Peyer's patch (tissue), 4 donors: Measurements from ENCODE around the gene PPA1. TPM values are rescaled to one million over a fixed set of nuclear protein-coding genes. Genes with fewer than 3 reads are reported as not detected.
"Not testable (repeated sequence)": the region's sequence is repeated elsewhere in the genome, so short reads cannot be mapped to it uniquely, and the experiment has no call there.

Experiments
- DNase-seq, 3 donors: peaks; one replicate each; pipeline ENCODE4 v3.0.0-alpha.2; 2017 to 2019
- H3K27ac ChIP-seq, 4 donors: fragments of 200-600 bp; sonication (generic); one replicate each; pipeline ENCODE4 v1.5.1; 2016 to 2019
- H3K27me3 ChIP-seq, 2 donors: fragments of 200-600 bp; sonication (generic); one replicate each; pipeline ENCODE4 v1.5.1; 2019
- H3K36me3 ChIP-seq, 3 donors: fragments of 200-600 bp; sonication (generic); one replicate each; pipeline ENCODE4 v1.5.1; 2016 to 2019
- H3K4me1 ChIP-seq, 4 donors: fragments of 200-600 bp; sonication (generic); one replicate each; pipeline ENCODE4 v1.5.1; 2016 to 2019
- H3K4me3 ChIP-seq, 4 donors: fragments of 200-600 bp; sonication (generic); 1 replicate in 3 of 4; 2 replicates in 1 of 4; pipeline ENCODE4 v1.5.1; 2016 to 2019; ENCODE audit warnings: mild to moderate bottlenecking in 1 of 4
- H3K9me3 ChIP-seq, 4 donors: fragments of 200-600 bp; sonication (generic); one replicate each; pipeline ENCODE4 v1.5.1; 2016 to 2019; ENCODE audit warnings: mild to moderate bottlenecking in 1 of 4
- POLR2A ChIP-seq, 2 donors: fragments of 450-650 bp; IDR thresholded peaks; one replicate each; pipeline ENCODE4 v1.5.1; 2017; ENCODE audit warnings: antibody characterized with exemption in 2 of 2, mild to moderate bottlenecking in 2 of 2, moderate library complexity in 2 of 2
- total RNA-seq, 4 donors: library from RNA; depleted of rRNA; stranded (reverse); fragments of >200 nt; gene quantifications; one replicate each; pipeline ENCODE4 v1.1.0, GENCODE V29; 2016
- TF ChIP-seq, protein P1 (sequence below), 6 experiments: fragments of 450-650 bp in 4 of 6; fragments of 200-600 bp in 2 of 6; sonication (generic) in 1 of 6; IDR thresholded peaks; one replicate each; pipeline ENCODE4 v1.5.1; 2017 to 2019; ENCODE audit warnings: antibody characterized with exemption in 6 of 6, mild to moderate bottlenecking in 3 of 6, moderate library complexity in 1 of 6

The PPA1 gene
- total RNA-seq, 4 donors from 2014 or later = 67.7 to 199 (median 110) TPM

DNA sequence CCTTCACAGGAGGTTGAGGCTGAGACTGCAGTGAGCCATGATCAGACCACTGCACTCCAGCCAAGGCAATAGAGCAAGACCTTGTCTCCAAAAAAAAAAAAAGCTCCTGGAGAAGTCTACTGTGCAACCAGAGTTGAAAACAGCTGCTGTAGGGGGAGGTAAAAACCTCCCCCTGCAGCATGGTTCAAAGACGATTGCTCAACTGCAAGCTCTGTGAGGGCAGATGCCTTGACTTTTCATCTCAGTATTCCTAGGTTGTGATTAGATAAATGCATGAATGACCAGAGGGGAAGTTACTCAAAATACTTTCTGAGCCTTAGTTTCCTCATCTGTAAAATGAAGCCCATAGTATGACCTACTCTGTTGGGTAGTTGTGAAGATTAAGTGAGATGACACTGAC is 25.0 kb upstream of the PPA1 start:
- TF ChIP-seq, protein P1, sequence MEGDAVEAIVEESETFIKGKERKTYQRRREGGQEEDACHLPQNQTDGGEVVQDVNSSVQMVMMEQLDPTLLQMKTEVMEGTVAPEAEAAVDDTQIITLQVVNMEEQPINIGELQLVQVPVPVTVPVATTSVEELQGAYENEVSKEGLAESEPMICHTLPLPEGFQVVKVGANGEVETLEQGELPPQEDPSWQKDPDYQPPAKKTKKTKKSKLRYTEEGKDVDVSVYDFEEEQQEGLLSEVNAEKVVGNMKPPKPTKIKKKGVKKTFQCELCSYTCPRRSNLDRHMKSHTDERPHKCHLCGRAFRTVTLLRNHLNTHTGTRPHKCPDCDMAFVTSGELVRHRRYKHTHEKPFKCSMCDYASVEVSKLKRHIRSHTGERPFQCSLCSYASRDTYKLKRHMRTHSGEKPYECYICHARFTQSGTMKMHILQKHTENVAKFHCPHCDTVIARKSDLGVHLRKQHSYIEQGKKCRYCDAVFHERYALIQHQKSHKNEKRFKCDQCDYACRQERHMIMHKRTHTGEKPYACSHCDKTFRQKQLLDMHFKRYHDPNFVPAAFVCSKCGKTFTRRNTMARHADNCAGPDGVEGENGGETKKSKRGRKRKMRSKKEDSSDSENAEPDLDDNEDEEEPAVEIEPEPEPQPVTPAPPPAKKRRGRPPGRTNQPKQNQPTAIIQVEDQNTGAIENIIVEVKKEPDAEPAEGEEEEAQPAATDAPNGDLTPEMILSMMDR (IDR thresholded peaks at IDR 0.05) = no peak
- no peak for TF ChIP-seq POLR2A (IDR thresholded peaks at IDR 0.05)
- no peak overlapping the region for H3K4me3 ChIP-seq
- H3K36me3 ChIP-seq = no peaks in the 10 kb centered on the region
- peak overlapping the region in 2 of 4 donors; percentile 30 to 60 for H3K27ac ChIP-seq
- H3K9me3 ChIP-seq = no peaks in the 10 kb centered on the region
- H3K4me1 ChIP-seq = peaks cover 0 to 6% (median 0%) of the 10 kb centered on the region in 4 donors
- H3K27me3 ChIP-seq = peaks cover 0 to 8% of the 10 kb centered on the region in 2 donors
- no peak for DNase-seq

- not testable (repeated sequence) for H3K27ac ChIP-seq, H3K9me3 ChIP-seq, H3K27me3 ChIP-seq, H3K4me3 ChIP-seq, H3K4me1 ChIP-seq, H3K36me3 ChIP-seq, DNase-seq
Observed at GRCh38 chr10:70257816-70258215, 24.6 kb upstream of the PPA1 start.

- peaks cover 0 to 6% (median 0%) of the 10 kb centered on the region in 4 donors for H3K4me1 ChIP-seq
- TF ChIP-seq, protein P1 (IDR thresholded peaks at IDR 0.05) = no peak
- TF ChIP-seq POLR2A (IDR thresholded peaks at IDR 0.05) = no peak
- H3K4me3 ChIP-seq = no peak overlapping the region
- no peaks in the 10 kb centered on the region for H3K9me3 ChIP-seq
- H3K36me3 ChIP-seq = no peaks in the 10 kb centered on the region
- DNase-seq = no peak
- no peak overlapping the region for H3K27ac ChIP-seq
- peaks cover 0 to 8% of the 10 kb centered on the region in 2 donors for H3K27me3 ChIP-seq
Observed at GRCh38 chr10:70256463-70256862, 23.2 kb upstream of the PPA1 start.

DNA sequence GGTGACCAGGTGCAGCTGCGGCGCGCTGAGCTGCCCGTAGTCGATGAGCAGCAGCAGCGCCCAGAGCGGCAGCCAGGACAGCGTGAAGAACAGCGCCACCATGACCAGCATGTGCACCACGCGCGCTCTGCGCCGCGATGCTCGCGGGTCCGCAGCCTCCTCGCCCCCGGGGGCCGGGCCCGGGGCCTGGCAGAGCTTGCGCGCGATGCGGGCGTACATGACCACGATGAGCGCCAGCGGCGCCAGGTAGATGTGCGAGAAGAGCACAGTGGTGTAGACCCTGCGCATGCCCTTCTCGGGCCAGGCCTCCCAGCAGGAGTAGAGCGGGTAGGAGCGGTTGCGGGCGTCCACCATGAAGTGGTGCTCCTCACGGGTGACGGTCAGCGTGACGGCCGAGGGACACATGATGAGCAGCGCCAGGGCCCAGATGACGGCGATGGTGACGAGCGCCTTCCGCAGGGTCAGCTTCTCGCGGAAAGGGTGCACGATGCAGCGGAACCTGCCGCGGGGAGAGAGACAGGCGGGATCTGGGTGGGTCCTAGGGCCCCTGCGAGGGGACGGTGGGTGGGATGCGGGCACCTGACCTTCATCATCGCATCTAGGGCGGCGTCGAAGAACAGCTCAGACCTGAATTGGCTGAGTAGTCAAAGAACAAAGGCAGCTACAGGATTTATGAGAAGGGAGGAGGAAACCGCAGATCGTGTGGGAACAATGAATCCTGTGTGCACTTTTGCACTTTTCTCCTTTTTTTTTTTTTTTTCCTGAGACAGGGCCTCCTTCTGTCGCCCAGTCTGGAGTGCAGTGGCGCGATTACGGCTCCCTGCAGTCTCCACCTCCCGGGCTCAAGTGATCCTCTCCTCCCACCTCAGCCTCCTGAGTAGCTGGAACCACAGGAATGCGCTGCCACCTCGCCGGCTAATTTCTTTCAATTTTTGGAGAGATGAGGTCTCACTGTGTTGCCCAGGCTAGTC is 22.4 kb upstream of the PPA1 start:
- Histone ChIP-seq H3K36me3 (no peaks in the 10 kb centered on the region), H3K4me1 (peaks cover 0 to 6% (median 0%) of the 10 kb centered on the region in 4 donors), H3K4me3 (peak overlapping the region in 3 of 4 donors; percentile 15 to 26 (median 21)), H3K9me3 (no peaks in the 10 kb centered on the region), H3K27me3 (peaks cover 0 to 8% of the 10 kb centered on the region in 2 donors), H3K27ac (no peak overlapping the region)
- no peak for TF ChIP-seq POLR2A (IDR thresholded peaks at IDR 0.05)
- TF ChIP-seq, protein P1 (IDR thresholded peaks at IDR 0.05) = no peak
- DNase-seq = no peak

GRCh38 chr10:70254778-70255328 is 21.6 kb upstream of the PPA1 start:
- Histone ChIP-seq H3K4me1 (peaks cover 0 to 6% (median 0%) of the 10 kb centered on the region in 4 donors), H3K27me3 (peaks cover 0 to 8% of the 10 kb centered on the region in 2 donors), H3K27ac (no peak overlapping the region), H3K9me3 (no peaks in the 10 kb centered on the region), H3K36me3 (no peaks in the 10 kb centered on the region), H3K4me3 (peak overlapping the region in 3 of 4 donors; percentile 15 to 26 (median 21))
- no peak for DNase-seq
- no peak for TF ChIP-seq POLR2A (IDR thresholded peaks at IDR 0.05)
- TF ChIP-seq, protein P1 (IDR thresholded peaks at IDR 0.05) = no peak
